GM19043 (cell line): ENCODE results near the gene UVRAG.
"Not testable (repeated sequence)": the region's sequence is repeated elsewhere in the genome, so short reads cannot be mapped to it uniquely, and the experiment has no call there.

Source experiments
- ATAC-seq: cut with Tn5 transposase; IDR thresholded peaks from one replicate; pipeline ENCODE4 v1.9.1; 2021; ENCODE audit warnings: low read depth; ENCODE audit not compliant: unreplicated experiment

UVRAG gene

GRCh38 chr11:75910426-75911145 is 95.6 kb downstream of the UVRAG start:
- no peak for ATAC-seq

- ATAC-seq, result no peak
These were observed 96.4 kb downstream of the UVRAG start for GRCh38 chr11:75911459-75911858.

- no peak for ATAC-seq
These were observed 99.0 kb downstream of the UVRAG start for GRCh38 chr11:75913984-75914383.

- ATAC-seq, result no peak
These were observed 101.9 kb downstream of the UVRAG start for GRCh38 chr11:75916882-75917281.

GRCh38 chr11:75918331-75918730 is 103.3 kb downstream of the UVRAG start:
- no peak for ATAC-seq

GRCh38 chr11:75919525-75919924 is 104.5 kb downstream of the UVRAG start:
- no peak for ATAC-seq

- no peak for ATAC-seq
These were observed 105.8 kb downstream of the UVRAG start for GRCh38 chr11:75920848-75921247.

GRCh38 chr11:75921808-75922207 is 106.8 kb downstream of the UVRAG start:
- no peak for ATAC-seq

- no peak for ATAC-seq
These were observed 110.2 kb downstream of the UVRAG start for GRCh38 chr11:75924966-75925784.

GRCh38 chr11:75925785-75926164 is 110.8 kb downstream of the UVRAG start:
- ATAC-seq, result no peak

- no peak for ATAC-seq
These were observed 114.7 kb downstream of the UVRAG start for GRCh38 chr11:75929706-75930105.

- no peak for ATAC-seq
These were observed 115.5 kb downstream of the UVRAG start for GRCh38 chr11:75930534-75930933.

- ATAC-seq, result no peak
These were observed 116.1 kb downstream of the UVRAG start for GRCh38 chr11:75931124-75931523.

- ATAC-seq, result not testable (repeated sequence)
These were observed 118.7 kb downstream of the UVRAG start for GRCh38 chr11:75933736-75934135.

- ATAC-seq, result no peak
These were observed 119.8 kb downstream of the UVRAG start for GRCh38 chr11:75934851-75935250.

- ATAC-seq, result no peak
These were observed 123.5 kb downstream of the UVRAG start for GRCh38 chr11:75938543-75938942.

GRCh38 chr11:75939516-75939915 is 124.5 kb downstream of the UVRAG start:
- no peak for ATAC-seq

- ATAC-seq, result no peak
These were observed 125.0 kb downstream of the UVRAG start for GRCh38 chr11:75939992-75940391.

- no peak for ATAC-seq
These were observed 125.9 kb downstream of the UVRAG start for GRCh38 chr11:75940911-75941310.

- no peak for ATAC-seq
These were observed 129.5 kb downstream of the UVRAG start for GRCh38 chr11:75944515-75944914.

- ATAC-seq, result no peak
These were observed 130.4 kb downstream of the UVRAG start for GRCh38 chr11:75945446-75945845.

GRCh38 chr11:75945947-75946346 is 130.9 kb downstream of the UVRAG start:
- no peak for ATAC-seq
